HepG2 (cell line): ENCODE results near the gene KAT2A. TPM values are rescaled to one million over a fixed set of nuclear protein-coding genes. Genes with fewer than 3 reads are reported as not detected.

ENCODE experiments used
- ATAC-seq: fragments of 200-7000 bp; cut with Tn5 transposase; 3 replicates; pipeline ENCODE4 v1.9.1; 2020; ENCODE audit warnings: mild to moderate bottlenecking, moderate library complexity
- BruUV-seq: library from RNA; stranded (reverse); fragments of 400-500 nt; replicated peaks from 2 replicates; lab custom pipeline; 2021; lab: Mats Ljungman, UMichigan
- CTCF ChIA-PET: fragments of 300-600 bp; formaldehyde crosslinking; extraction: SDS; loops from one replicate; lab custom pipeline; 2021; ENCODE audit warnings: low total read pairs, inconsistent platforms, low intra/inter-chr PET ratio; lab: Yijun Ruan, JAX
- POLR2A ChIA-PET: fragments of 350-600 bp; sonication (Branson Sonifier 250); formaldehyde crosslinking; loops from one replicate; lab custom pipeline; 2020; ENCODE audit warnings: antibody characterized with exemption, inconsistent platforms; lab: Yijun Ruan, JAX
- DNase-seq: peaks from one replicate; pipeline ENCODE4 v3.0.0-alpha.2; 2015; ENCODE audit warnings: low spot score
- FAIRE-seq: peaks from 3 replicates; lab custom pipeline; 2011; peaks lifted over from hg19 to GRCh38; lab: Jason Lieb, UNC
- H2AFZ ChIP-seq: one replicate; pipeline ENCODE4 v1.6.1; 2011; ENCODE audit warnings: low read length, inconsistent platforms
- H3K27ac ChIP-seq: fragments of 300-600 bp; 3 replicates; pipeline ENCODE4 v1.8.0; 2011; ENCODE audit warnings: mixed run types, mild to moderate bottlenecking, mixed read lengths, low read length, inconsistent platforms; ENCODE audit not compliant: insufficient read depth; ENCODE audit errors: extremely low read length
- H3K27me3 ChIP-seq, 2 experiments: fragments of 200-600 bp in 1 of 2; 2 replicates in 1 of 2; 3 replicates in 1 of 2; pipeline versions ENCODE4 v1.6.0 to v1.8.0; 2011; ENCODE audit warnings: low read length in 2 of 2, mild to moderate bottlenecking in 2 of 2, moderate library complexity in 2 of 2, inconsistent platforms in 1 of 2; ENCODE audit not compliant: insufficient read depth in 2 of 2, control insufficient read depth in 1 of 2
- H3K36me3 ChIP-seq, 2 experiments: fragments of 200-600 bp in 1 of 2; replicated peaks in 1 of 2; 2 replicates in 1 of 2; 3 replicates in 1 of 2; pipeline versions ENCODE4 v1.5.1 to v1.8.0; 2011; ENCODE audit warnings: low read length in 2 of 2, inconsistent platforms in 1 of 2; ENCODE audit not compliant: insufficient read depth in 2 of 2, control insufficient read depth in 1 of 2
- H3K4me1 ChIP-seq: 2 replicates; pipeline ENCODE4 v1.5.1; 2012; ENCODE audit warnings: low read length, inconsistent platforms; ENCODE audit not compliant: insufficient read depth
- H3K4me2 ChIP-seq: 2 replicates; pipeline ENCODE4 v1.6.0; 2011; ENCODE audit warnings: low read depth, low read length, inconsistent platforms
- H3K4me3 ChIP-seq, 3 experiments: fragments of 200-600 bp in 1 of 3; sonication (generic), shearing (Covaris generic) in 1 of 3; replicated peaks in 1 of 3; 2 replicates each; pipeline ENCODE4 v1.5.1; 2011 to 2016; ENCODE audit warnings: low read length in 3 of 3, inconsistent platforms in 2 of 3, low read depth in 2 of 3, mild to moderate bottlenecking in 2 of 3, control low read depth in 1 of 3, mixed read lengths in 1 of 3; ENCODE audit not compliant: insufficient read depth in 1 of 3
- H3K79me2 ChIP-seq: one replicate; pipeline ENCODE4 v1.6.1; 2011; ENCODE audit warnings: low read length, inconsistent platforms; ENCODE audit not compliant: insufficient read depth
- H3K9ac ChIP-seq: 2 replicates; pipeline ENCODE4 v1.6.0; 2011; ENCODE audit warnings: mild to moderate bottlenecking, low read depth, low read length, inconsistent platforms; ENCODE audit not compliant: insufficient read depth
- H3K9me3 ChIP-seq: 2 replicates; pipeline ENCODE4 v1.5.1; 2012; ENCODE audit warnings: mild to moderate bottlenecking, low read length
- H4K20me1 ChIP-seq: 2 replicates; pipeline ENCODE4 v1.6.0; 2011; ENCODE audit warnings: inconsistent platforms, mild to moderate bottlenecking, low read length, moderate library complexity; ENCODE audit not compliant: insufficient read depth
- PLRG1 ChIP-seq: fragments of 450-650 bp; conservative IDR thresholded peaks from 2 replicates; pipeline ENCODE4 v1.6.1; 2016
- POLR2G ChIP-seq: fragments of 200-400 bp; formaldehyde crosslinking; IDR thresholded peaks from 2 replicates; pipeline ENCODE4 v1.6.1; 2018; ENCODE audit warnings: mild to moderate bottlenecking, low read depth, low read length, moderate library complexity
- SP1 ChIP-seq, 2 experiments: fragments of 450-650 bp in 1 of 2; sonication (generic) in 1 of 2; formaldehyde crosslinking in 1 of 2; IDR thresholded peaks; 2 replicates each; pipeline versions ENCODE4 v1.4.0 to v1.6.1; 2016 to 2020; ENCODE audit warnings: missing genetic modification reagents in 1 of 2
- ZNF652 ChIP-seq: IDR thresholded peaks from 2 replicates; pipeline ENCODE4 v1.6.1; 2016; ENCODE audit warnings: low read depth, borderline replicate concordance
- ZNF776 ChIP-seq: sonication (generic); formaldehyde crosslinking; IDR thresholded peaks from 2 replicates; pipeline ENCODE4 v1.4.0; 2020; ENCODE audit warnings: mild to moderate bottlenecking, missing genetic modification reagents
- ZSCAN31 ChIP-seq: sonication (generic); formaldehyde crosslinking; IDR thresholded peaks from 2 replicates; pipeline ENCODE4 v1.5.0; 2020; ENCODE audit warnings: low read depth, mild to moderate bottlenecking, missing genetic modification reagents
- WGBS: methylation state at CpG from one replicate; pipeline ENCODE4 v1.1.6; 2017; ENCODE audit warnings: low lambda C conversion rate; 5-methylcytosine and 5-hydroxymethylcytosine counted together
- in situ Hi-C: cut with HindIII; loops from 2 replicates; pipeline ENCODE4 v1.10.0; 2017; ENCODE audit warnings: low pct_unique_long_range_greater_than_20kb; ENCODE audit not compliant: extremely low pct_ligation_motif_present
- intact Hi-C: fragments of 100-400 bp; cut with micrococcal nuclease; formaldehyde crosslinking; loops from one replicate; pipeline ENCODE4 v1.10.0; 2022; ENCODE audit not compliant: unreplicated experiment
- polyA plus RNA-seq, 8 experiments: library from polyadenylated mRNA; depleted of rRNA in 3 of 8; stranded (reverse) in 7 of 8; unstranded in 1 of 8; fragments of >200 nt; fragmentation: Illumina TruSeq in 4 of 8; extraction: Trizol in 4 of 8; gene quantifications; 2 replicates each; pipeline versions ENCODE4 v1.2.1 to v1.2.3, GENCODE V29; 2011 to 2016; ENCODE audit warnings: low read depth in 4 of 8, missing spikeins in 1 of 8, mixed read lengths in 1 of 8; ENCODE audit not compliant: insufficient read depth in 1 of 8
- total RNA-seq, 5 experiments: library from RNA; depleted of rRNA; stranded (reverse); fragments of >200 nt; fragmentation: Illumina TruSeq; extraction: Trizol; gene quantifications; 2 replicates each; pipeline ENCODE4 v1.2.3, GENCODE V29; 2016; ENCODE audit warnings: low read depth in 1 of 5
- TF ChIP-seq, protein P1 (sequence below): sonication (generic); formaldehyde crosslinking; IDR thresholded peaks from 2 replicates; pipeline ENCODE4 v1.8.1; 2023; ENCODE audit warnings: missing genetic modification reagents, mild to moderate bottlenecking, borderline replicate concordance

Gene KAT2A
- total and polyA plus RNA-seq, 2 of the 13 experiments (the other 11 are each of a cell fraction or from before 2014, with no cell fraction given), result 29.1 to 90.4 TPM

DNA sequence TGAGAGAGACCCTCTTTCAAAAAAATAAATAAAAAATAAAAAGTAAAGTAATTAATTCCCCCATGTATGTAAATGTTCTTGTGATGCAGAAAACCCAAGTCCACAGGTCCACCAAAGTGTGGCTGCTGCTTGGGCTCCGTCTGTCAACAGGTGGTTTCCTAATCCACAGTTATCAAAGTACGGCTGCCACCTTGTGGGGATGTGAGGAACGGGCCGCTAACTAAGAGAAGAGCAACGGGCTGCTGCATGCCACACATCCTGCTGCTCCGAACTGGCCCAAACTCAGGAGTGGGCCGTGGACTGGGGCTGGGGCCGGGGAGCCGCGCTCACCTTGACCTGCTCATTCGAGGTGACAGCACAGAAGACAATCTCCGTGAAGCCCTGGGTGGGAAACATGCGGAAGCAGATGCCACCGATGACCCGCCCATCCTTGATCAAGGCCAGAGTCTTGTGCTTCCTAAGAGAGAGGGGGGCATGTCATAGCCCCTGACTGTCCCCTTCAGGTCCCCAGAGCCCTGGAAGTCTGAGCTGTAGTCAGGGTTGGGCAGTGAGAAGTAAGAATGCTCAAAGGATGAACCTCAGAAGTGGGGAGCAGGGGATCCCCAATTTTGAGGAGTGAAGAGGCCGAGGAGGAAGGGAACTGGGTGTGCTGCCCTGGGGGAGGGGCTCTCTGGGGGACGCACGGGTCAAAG lies 4.3 kb downstream of the KAT2A start (continued):
- TF ChIP-seq ZNF776 (CRISPR knock-in tag), result no peak
- no peak; the same call in 1 of the 2 replicates for TF ChIP-seq ZNF652
- TF ChIP-seq SP1 (IDR thresholded peaks at IDR 0.05), result no peak
- TF ChIP-seq SP1 (CRISPR knock-in tag; IDR thresholded peaks at IDR 0.05), result no peak
- peak; percentile 33; the same call in 1 of the 2 replicates for TF ChIP-seq ZSCAN31
- TF ChIP-seq, protein P1, sequence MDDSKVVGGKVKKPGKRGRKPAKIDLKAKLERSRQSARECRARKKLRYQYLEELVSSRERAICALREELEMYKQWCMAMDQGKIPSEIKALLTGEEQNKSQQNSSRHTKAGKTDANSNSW, result no peak
- TF ChIP-seq, all 625 proteins: peak for 69

DNA sequence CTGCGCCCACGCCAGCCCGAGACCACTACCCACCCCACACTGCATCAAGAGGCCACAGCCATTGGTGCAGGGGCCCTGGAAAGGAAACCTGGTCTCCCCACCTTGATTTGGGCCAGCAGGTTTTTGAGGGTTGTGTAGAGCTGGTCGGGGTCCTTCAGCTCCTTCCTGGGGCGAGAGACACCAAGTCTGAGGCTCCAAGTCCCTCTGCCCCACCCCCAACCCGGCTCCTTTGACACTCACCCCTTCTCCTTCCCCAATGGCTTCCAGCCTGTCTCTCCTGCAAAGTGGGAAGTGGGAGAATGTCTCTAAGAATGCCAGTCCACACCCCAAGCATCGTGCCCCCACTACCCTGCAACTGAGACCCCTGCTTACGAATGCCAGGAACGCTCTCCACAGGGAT lies 7.0 kb downstream of the KAT2A start:
- no peak overlapping the region for H2AFZ ChIP-seq
- H3K4me3 ChIP-seq, result no peak overlapping the region
- in situ Hi-C loops (loop anchor here (5.0 kb wide), 2 partner anchors 87 to 152 kb away; no protein-coding TSS in a partner anchor), intact Hi-C loops (no loop called here)
- H4K20me1 ChIP-seq, result no peaks in the 10 kb centered on the region
- H3K4me1 ChIP-seq, result peaks cover 32% of the 10 kb centered on the region
- no peak overlapping the region for H3K4me2 ChIP-seq
- no peak for ATAC-seq
- H3K9me3 ChIP-seq, result no peaks in the 10 kb centered on the region
- TF ChIP-seq POLR2G, result 0 out of 2 replicates have a peak, but pooled peaks have one; percentile 24
- TF ChIP-seq PLRG1, result no peak
- 100% methylated on average over 6 of the region's 9 CpGs for WGBS
- no peaks in the 10 kb centered on the region for H3K27me3 ChIP-seq
- peaks cover 7 to 32% of the 10 kb centered on the region in 2 experiments for H3K36me3 ChIP-seq
- no peak overlapping the region for H3K9ac ChIP-seq
- ChIA-PET CTCF (interaction anchor here (4.0 kb wide), 1 partner anchor 47 kb away, joined by 76 read pairs; no protein-coding TSS in a partner anchor), POLR2A (interaction anchor here (2.0 kb wide), 1 partner anchor 148 kb away, joined by 12 read pairs; the partner anchor contains the start of gene CNP)
- no peak for DNase-seq
- FAIRE-seq, result no peak
- H3K27ac ChIP-seq, result no peak overlapping the region
- no peaks in the 10 kb centered on the region for H3K79me2 ChIP-seq
- no TSS peak for BruUV-seq
